WERI-Rb-1 (cell line): Measurements from ENCODE around the gene DNASE1L3.

ENCODE experiments used
- DNase-seq: peaks from one replicate; pipeline ENCODE4 v3.0.0-alpha.2; 2020
- H3K27ac ChIP-seq: fragments of 250-450 bp; sonication (Bioruptor Pico); 2 replicates; pipeline ENCODE4 v1.5.1; 2020; ENCODE audit warnings: mild to moderate bottlenecking, moderate library complexity
- H3K27me3 ChIP-seq: fragments of 250-450 bp; sonication (Bioruptor Pico); 2 replicates; pipeline ENCODE4 v1.5.1; 2021; ENCODE audit warnings: mild to moderate bottlenecking, low read depth, moderate library complexity; ENCODE audit not compliant: insufficient read depth, severe bottlenecking
- H3K36me3 ChIP-seq: fragments of 250-450 bp; sonication (Bioruptor Pico); 2 replicates; pipeline ENCODE4 v1.5.1; 2020; ENCODE audit warnings: mild to moderate bottlenecking, moderate library complexity
- H3K4me3 ChIP-seq: 2 replicates; pipeline ENCODE4 v1.5.1; 2011; ENCODE audit warnings: low read depth, mild to moderate bottlenecking, control low read depth, low read length
- H3K9me3 ChIP-seq: fragments of 250-450 bp; sonication (Bioruptor Pico); 2 replicates; pipeline ENCODE4 v1.5.1; 2021; ENCODE audit warnings: mild to moderate bottlenecking, moderate library complexity; ENCODE audit not compliant: severe bottlenecking
- CTCF ChIP-seq: IDR thresholded peaks from 2 replicates; pipeline ENCODE4 v1.5.1; 2011; ENCODE audit warnings: low read depth, mild to moderate bottlenecking, control low read depth, inconsistent platforms, low read length

DNASE1L3 gene

DNA sequence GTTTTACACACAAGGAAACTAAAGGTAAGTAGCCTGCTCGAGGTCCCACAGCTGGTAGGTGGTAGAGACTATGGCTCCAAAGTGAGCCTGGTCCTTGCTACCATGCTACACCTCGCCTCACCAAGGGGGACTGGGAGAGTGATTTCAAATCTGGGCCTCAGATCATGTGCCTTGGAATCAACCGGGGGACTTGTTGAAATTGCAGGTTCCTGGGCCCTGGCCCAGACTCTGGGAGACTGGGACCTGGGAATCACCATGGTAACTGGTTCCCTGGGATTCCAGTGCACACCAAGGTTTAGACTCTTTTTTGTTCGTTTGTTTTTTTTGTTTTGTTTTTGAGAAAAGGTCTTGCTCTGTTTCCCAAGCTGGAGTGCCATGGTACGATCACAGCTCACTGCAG, 21.1 kb downstream of the DNASE1L3 start:
- TF ChIP-seq CTCF = no peak
- Histone ChIP-seq H3K27ac (no peak overlapping the region), H3K9me3 (no peaks in the 10 kb centered on the region), H3K4me3 (no peak overlapping the region), H3K36me3 (no peaks in the 10 kb centered on the region), H3K27me3 (no peaks in the 10 kb centered on the region)
- no peak for DNase-seq

DNA sequence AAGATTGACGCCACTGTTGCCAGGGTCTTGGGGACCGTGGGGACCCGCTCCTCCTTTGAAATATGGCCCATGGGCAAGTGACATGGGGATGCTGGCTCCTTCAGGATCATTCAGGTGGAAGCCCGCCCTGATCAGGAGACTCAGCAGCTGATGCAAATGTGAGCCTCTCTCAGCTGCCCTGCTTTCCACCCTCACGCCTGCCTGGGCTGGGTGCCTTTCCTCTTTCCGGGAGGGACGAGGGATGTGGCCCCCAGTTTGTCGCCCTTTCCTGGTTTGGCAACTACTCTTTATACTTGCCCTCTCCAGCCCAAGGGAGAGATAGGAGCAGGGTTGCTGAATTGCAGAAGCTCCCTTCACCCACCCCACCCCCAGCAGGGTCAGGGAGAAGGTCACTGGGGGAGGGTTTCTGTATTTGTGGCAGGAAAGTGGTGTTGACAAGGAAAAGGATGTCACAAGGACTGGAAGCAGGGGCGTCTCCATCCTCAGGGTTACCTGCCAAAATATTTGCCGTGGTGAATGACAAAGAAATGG, 21.8 kb downstream of the DNASE1L3 start:
- H3K27me3 ChIP-seq = no peaks in the 10 kb centered on the region
- no peaks in the 10 kb centered on the region for H3K9me3 ChIP-seq
- H3K4me3 ChIP-seq = no peak overlapping the region
- no peak overlapping the region for H3K27ac ChIP-seq
- DNase-seq = no peak
- H3K36me3 ChIP-seq = no peaks in the 10 kb centered on the region
- no peak for TF ChIP-seq CTCF

DNA sequence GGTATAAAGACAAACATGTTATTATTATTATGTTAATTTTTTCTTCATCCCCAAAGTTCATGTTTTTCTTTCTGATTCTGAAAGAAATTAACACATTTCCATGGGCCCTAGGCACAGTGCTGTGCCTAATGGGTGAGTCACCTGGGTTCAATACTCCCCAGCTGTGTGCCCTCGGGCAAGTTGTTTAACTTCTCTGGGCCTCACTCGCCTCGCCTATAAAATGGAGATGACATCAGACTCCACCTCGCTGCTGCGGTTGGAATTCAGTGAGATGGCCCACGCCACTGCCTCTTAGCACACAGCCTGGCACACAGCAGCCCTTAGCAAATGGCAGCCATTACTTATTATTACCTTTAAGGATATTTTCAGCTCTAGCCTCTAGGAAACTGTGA, 22.6 kb downstream of the DNASE1L3 start:
- no peak for DNase-seq
- Histone ChIP-seq H3K27me3 (no peaks in the 10 kb centered on the region), H3K27ac (no peak overlapping the region), H3K4me3 (no peak overlapping the region), H3K36me3 (no peaks in the 10 kb centered on the region), H3K9me3 (no peaks in the 10 kb centered on the region)
- no peak for TF ChIP-seq CTCF

GRCh38 chr3:58184982-58185360, 25.8 kb downstream of the DNASE1L3 start:
- Histone ChIP-seq H3K9me3 (no peaks in the 10 kb centered on the region), H3K27ac (no peak overlapping the region), H3K27me3 (no peaks in the 10 kb centered on the region), H3K36me3 (no peaks in the 10 kb centered on the region), H3K4me3 (no peak overlapping the region)
- no peak for DNase-seq
- TF ChIP-seq CTCF = no peak

GRCh38 chr3:58184309-58184981, 26.3 kb downstream of the DNASE1L3 start:
- TF ChIP-seq CTCF = no peak
- Histone ChIP-seq H3K27ac (no peak overlapping the region), H3K36me3 (no peaks in the 10 kb centered on the region), H3K27me3 (no peaks in the 10 kb centered on the region), H3K9me3 (no peaks in the 10 kb centered on the region), H3K4me3 (no peak overlapping the region)
- DNase-seq = no peak

GRCh38 chr3:58183891-58184290, 26.9 kb downstream of the DNASE1L3 start:
- no peaks in the 10 kb centered on the region for H3K9me3 ChIP-seq
- no peak overlapping the region for H3K4me3 ChIP-seq
- no peaks in the 10 kb centered on the region for H3K36me3 ChIP-seq
- no peak for DNase-seq
- TF ChIP-seq CTCF = no peak
- no peaks in the 10 kb centered on the region for H3K27me3 ChIP-seq
- H3K27ac ChIP-seq = no peak overlapping the region
